Neuronal stem cell (in vitro differentiated cells): Measurements from ENCODE around the gene GRM8.

ENCODE experiments used
- DNase-seq: peaks from one replicate; pipeline ENCODE4 v3.0.0-alpha.2; 2013; ENCODE audit warnings: low spot score
- H2AFZ ChIP-seq: one replicate; pipeline ENCODE4 v1.6.1; 2013; ENCODE audit warnings: mild to moderate bottlenecking, low read length, inconsistent platforms
- H2AK5ac ChIP-seq: 2 replicates; pipeline ENCODE4 v1.6.1; 2013; ENCODE audit warnings: low read depth, mild to moderate bottlenecking, inconsistent platforms, low read length, moderate library complexity, mixed read lengths
- H2BK120ac ChIP-seq: 2 replicates; pipeline ENCODE4 v1.6.1; 2013; ENCODE audit warnings: low read depth, mild to moderate bottlenecking, inconsistent platforms, low read length, moderate library complexity, mixed read lengths
- H2BK12ac ChIP-seq: one replicate; pipeline ENCODE4 v1.6.1; 2013; ENCODE audit warnings: low read length, inconsistent platforms
- H2BK15ac ChIP-seq: 2 replicates; pipeline ENCODE4 v1.6.1; 2013; ENCODE audit warnings: mild to moderate bottlenecking, low read length, inconsistent platforms, mixed read lengths
- H2BK5ac ChIP-seq: one replicate; pipeline ENCODE4 v1.6.1; 2013; ENCODE audit warnings: inconsistent platforms, mild to moderate bottlenecking, low read length, moderate library complexity
- H3K14ac ChIP-seq: one replicate; pipeline ENCODE4 v1.6.1; 2013; ENCODE audit warnings: low read length, inconsistent platforms
- H3K18ac ChIP-seq: 2 replicates; pipeline ENCODE4 v1.6.1; 2013; ENCODE audit warnings: low read length, inconsistent platforms
- H3K23ac ChIP-seq: 2 replicates; pipeline ENCODE4 v1.6.1; 2013; ENCODE audit warnings: low read depth, mild to moderate bottlenecking, mixed read lengths, low read length, inconsistent platforms; ENCODE audit not compliant: poor library complexity
- H3K27ac ChIP-seq: replicated peaks from 3 replicates; pipeline ENCODE4 v1.5.1; 2013; ENCODE audit warnings: low read length, inconsistent platforms
- H3K27me3 ChIP-seq, 3 experiments: 2 replicates each; pipeline ENCODE4 v1.6.1; 2013; ENCODE audit warnings: low read length in 3 of 3, mild to moderate bottlenecking in 2 of 3, inconsistent platforms in 1 of 3, low read depth in 1 of 3, mixed read lengths in 1 of 3, moderate library complexity in 1 of 3; ENCODE audit not compliant: control insufficient read depth in 3 of 3, insufficient read depth in 3 of 3
- H3K36me3 ChIP-seq, 2 donors: replicated peaks in 1 of 2; 2 replicates each; pipeline ENCODE4 v1.6.1; 2013; ENCODE audit warnings: low read length in 2 of 2; ENCODE audit not compliant: control insufficient read depth in 2 of 2, insufficient read depth in 2 of 2
- H3K4ac ChIP-seq: 2 replicates; pipeline ENCODE4 v1.6.1; 2013; ENCODE audit warnings: inconsistent platforms, mild to moderate bottlenecking, low read length, moderate library complexity
- H3K4me1 ChIP-seq, 2 donors: 1 replicate in 1 of 2; 2 replicates in 1 of 2; pipeline ENCODE4 v1.6.1; 2013; ENCODE audit warnings: low read length in 2 of 2, low read depth in 1 of 2; ENCODE audit not compliant: control insufficient read depth in 2 of 2, insufficient read depth in 1 of 2
- H3K4me2 ChIP-seq: one replicate; pipeline ENCODE4 v1.6.1; 2013; ENCODE audit warnings: mild to moderate bottlenecking, low read length, inconsistent platforms; ENCODE audit not compliant: insufficient read depth, poor library complexity, severe bottlenecking
- H3K4me3 ChIP-seq, 2 donors: 2 replicates each; pipeline ENCODE4 v1.5.1; 2013; ENCODE audit warnings: low read length in 2 of 2, mild to moderate bottlenecking in 2 of 2, inconsistent platforms in 1 of 2, moderate library complexity in 1 of 2
- H3K79me1 ChIP-seq: one replicate; pipeline ENCODE4 v1.6.1; 2013; ENCODE audit warnings: low read depth, mild to moderate bottlenecking, inconsistent platforms, low read length, moderate library complexity
- H3K9ac ChIP-seq: one replicate; pipeline ENCODE4 v1.6.1; 2013; ENCODE audit warnings: mild to moderate bottlenecking, low read depth, low read length, inconsistent platforms; ENCODE audit not compliant: poor library complexity
- H3K9me3 ChIP-seq, 2 donors: replicated peaks in 1 of 2; 2 replicates each; pipeline versions ENCODE3 to v1.6.1; 2013; ENCODE audit warnings: low read length in 2 of 2, mild to moderate bottlenecking in 2 of 2, inconsistent platforms in 1 of 2, low read depth in 1 of 2, mixed read lengths in 1 of 2, moderate library complexity in 1 of 2; ENCODE audit not compliant: control insufficient read depth in 2 of 2, insufficient read depth in 1 of 2
- H4K8ac ChIP-seq: one replicate; pipeline ENCODE4 v1.6.1; 2013; ENCODE audit warnings: low read depth, mild to moderate bottlenecking, inconsistent platforms, low read length, moderate library complexity
- H4K91ac ChIP-seq: one replicate; pipeline ENCODE4 v1.6.1; 2013; ENCODE audit warnings: low read length, low read depth, mild to moderate bottlenecking, inconsistent platforms; ENCODE audit not compliant: poor library complexity
- WGBS, 2 donors: extraction: QIAGEN DNeasy Blood & Tissue Kit; methylation state at CpG; one replicate each; pipeline ENCODE4 v1.1.7; 2013; ENCODE audit warnings: missing lambda C conversion rate in 2 of 2, mixed read lengths in 1 of 2; ENCODE audit not compliant: insufficient read length in 2 of 2, insufficient replicate concordance in 1 of 2; ENCODE audit errors: extremely low coverage in 2 of 2; 5-methylcytosine and 5-hydroxymethylcytosine counted together

The GRM8 gene

DNA sequence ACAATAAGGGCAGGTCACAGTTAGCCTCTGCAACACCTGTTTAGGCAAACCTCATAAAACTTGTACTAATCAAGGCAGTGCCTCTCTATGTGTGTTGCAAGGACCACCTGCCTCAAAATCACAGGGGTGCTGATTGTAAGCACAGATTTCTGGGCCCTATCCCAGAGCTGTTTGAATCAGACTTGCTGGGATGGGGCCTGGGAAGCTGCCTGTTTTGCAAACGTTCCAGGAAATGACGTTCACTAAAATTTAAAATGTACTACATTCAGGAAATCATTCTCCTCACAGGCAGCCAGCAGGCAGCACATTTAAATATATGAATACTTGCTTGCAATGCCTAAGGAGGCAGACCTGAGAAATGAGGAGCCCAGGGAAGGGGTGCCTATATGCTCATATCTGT, 4.3 kb upstream of the GRM8 start:
- Histone ChIP-seq H3K14ac (no peak overlapping the region), H3K4me2 (no peak overlapping the region), H2BK5ac (no peak overlapping the region), H2BK120ac (no peak overlapping the region), H3K36me3 (no peaks in the 10 kb centered on the region), H4K8ac (no peak overlapping the region), H3K4ac (no peak overlapping the region), H3K79me1 (no peaks in the 10 kb centered on the region), H3K4me3 (no peak overlapping the region), H2BK15ac (no peak overlapping the region), H3K27me3 (peaks cover 0 to 14% (median 4%) of the 10 kb centered on the region in 3 experiments), H3K23ac (no peak overlapping the region), H3K27ac (no peak overlapping the region), H2BK12ac (no peak overlapping the region), H2AK5ac (no peak overlapping the region), H3K18ac (no peak overlapping the region), H4K91ac (no peak overlapping the region), H3K9ac (no peak overlapping the region), H2AFZ (no peak overlapping the region), H3K4me1 (peaks cover 0 to 5% of the 10 kb centered on the region in 2 donors), H3K9me3 (peaks cover 0 to 2% of the 10 kb centered on the region in 2 donors)
- no peak for DNase-seq
- no CpG with 5 or more reads among the region's 2 CpGs for WGBS, 2 donors

DNA sequence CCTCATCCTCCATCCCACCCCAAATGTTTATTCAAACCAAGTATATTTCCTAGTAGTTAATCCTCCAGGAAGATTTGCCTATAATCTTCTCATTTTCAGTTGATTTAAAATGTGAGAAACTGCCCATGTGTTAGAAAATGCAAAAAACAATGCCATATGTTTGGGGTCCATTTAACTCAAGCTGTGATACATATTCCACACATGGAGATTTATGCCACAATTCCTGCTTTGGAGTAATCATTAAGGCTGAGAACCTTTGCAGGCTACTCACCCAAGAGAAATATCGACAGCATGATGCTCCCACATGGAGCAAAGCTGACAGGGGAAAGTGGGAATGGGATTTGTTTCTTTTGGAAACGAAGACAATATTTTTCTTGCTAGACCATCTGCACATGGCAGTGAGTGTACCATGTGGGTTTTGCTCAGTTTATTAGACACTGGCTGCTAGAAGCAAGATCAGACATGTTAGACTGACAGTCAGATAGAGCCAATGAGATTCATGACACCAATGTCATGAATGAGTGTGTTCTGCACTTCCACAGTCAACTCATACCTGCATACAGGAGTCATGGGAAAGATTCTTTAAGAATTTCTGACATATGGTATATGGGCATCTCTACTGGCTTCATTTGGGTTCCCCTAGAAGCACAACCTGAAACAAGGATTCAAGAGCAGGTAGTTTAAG, 3.4 kb upstream of the GRM8 start:
- peaks cover 1 to 10% of the 10 kb centered on the region in 2 donors for H3K4me1 ChIP-seq
- DNase-seq = no peak
- no peak overlapping the region for H4K91ac ChIP-seq
- no peak overlapping the region for H3K27ac ChIP-seq
- H2AFZ ChIP-seq = no peak overlapping the region
- H3K23ac ChIP-seq = no peak overlapping the region
- no peak overlapping the region for H2BK120ac ChIP-seq
- no peak overlapping the region for H3K4me2 ChIP-seq
- no peak overlapping the region for H2AK5ac ChIP-seq
- H3K14ac ChIP-seq = no peak overlapping the region
- no peak overlapping the region for H3K18ac ChIP-seq
- H4K8ac ChIP-seq = no peak overlapping the region
- no peak overlapping the region for H2BK12ac ChIP-seq
- peaks cover 0 to 2% of the 10 kb centered on the region in 2 donors for H3K9me3 ChIP-seq
- WGBS, 2 donors = no CpG with 5 or more reads among the region's 2 CpGs
- no peaks in the 10 kb centered on the region for H3K36me3 ChIP-seq
- peaks cover 3 to 21% (median 13%) of the 10 kb centered on the region in 3 experiments for H3K27me3 ChIP-seq
- no peak overlapping the region for H3K9ac ChIP-seq
- no peak overlapping the region for H2BK15ac ChIP-seq
- H2BK5ac ChIP-seq = no peak overlapping the region
- no peak overlapping the region for H3K4ac ChIP-seq
- no peak overlapping the region for H3K4me3 ChIP-seq
- H3K79me1 ChIP-seq = no peaks in the 10 kb centered on the region

DNA sequence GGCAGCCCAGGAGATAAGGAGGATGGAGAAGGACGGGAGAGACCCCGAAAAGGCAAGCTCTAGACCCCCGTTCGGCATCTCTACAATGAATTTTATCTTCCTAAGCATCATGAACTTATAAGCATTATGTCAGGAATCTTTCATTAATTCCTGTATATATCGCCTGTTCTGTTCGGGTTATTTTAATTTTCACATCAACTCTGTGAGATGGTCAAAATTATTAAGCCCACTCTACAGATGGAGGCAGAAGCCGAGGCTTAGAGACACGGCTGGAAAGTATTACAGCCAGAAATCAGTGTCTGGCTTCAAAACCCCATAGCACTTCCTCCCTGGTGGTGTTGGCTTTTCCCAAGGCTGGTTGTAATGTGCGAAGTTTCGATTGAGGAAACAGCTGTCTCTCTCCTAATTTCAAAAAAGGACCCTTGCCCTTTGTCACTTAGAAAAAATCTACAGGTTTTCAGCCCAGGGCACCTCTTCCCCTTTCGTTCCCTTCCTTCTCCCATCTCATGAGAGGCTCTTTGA, 1.5 kb upstream of the GRM8 start:
- H4K91ac ChIP-seq = no peak overlapping the region
- H3K79me1 ChIP-seq = no peaks in the 10 kb centered on the region
- H2BK120ac ChIP-seq = no peak overlapping the region
- no peak overlapping the region for H3K18ac ChIP-seq
- H3K4me2 ChIP-seq = no peak overlapping the region
- H2BK15ac ChIP-seq = no peak overlapping the region
- H3K27me3 ChIP-seq = peaks cover 7 to 40% (median 29%) of the 10 kb centered on the region in 3 experiments
- no peak overlapping the region for H4K8ac ChIP-seq
- H3K9ac ChIP-seq = no peak overlapping the region
- no CpG with 5 or more reads among the region's 11 CpGs for WGBS, 2 donors
- DNase-seq = no peak
- no peak overlapping the region for H3K4ac ChIP-seq
- H3K9me3 ChIP-seq = no peaks in the 10 kb centered on the region
- H3K36me3 ChIP-seq = no peaks in the 10 kb centered on the region
- H2AK5ac ChIP-seq = no peak overlapping the region
- H2BK12ac ChIP-seq = no peak overlapping the region
- H3K4me3 ChIP-seq = no peak overlapping the region
- no peak overlapping the region for H2BK5ac ChIP-seq
- H2AFZ ChIP-seq = peak overlapping the region; percentile 100
- no peak overlapping the region for H3K23ac ChIP-seq
- H3K14ac ChIP-seq = no peak overlapping the region
- no peak overlapping the region for H3K27ac ChIP-seq
- H3K4me1 ChIP-seq = peaks cover 5 to 10% of the 10 kb centered on the region in 2 donors

DNA sequence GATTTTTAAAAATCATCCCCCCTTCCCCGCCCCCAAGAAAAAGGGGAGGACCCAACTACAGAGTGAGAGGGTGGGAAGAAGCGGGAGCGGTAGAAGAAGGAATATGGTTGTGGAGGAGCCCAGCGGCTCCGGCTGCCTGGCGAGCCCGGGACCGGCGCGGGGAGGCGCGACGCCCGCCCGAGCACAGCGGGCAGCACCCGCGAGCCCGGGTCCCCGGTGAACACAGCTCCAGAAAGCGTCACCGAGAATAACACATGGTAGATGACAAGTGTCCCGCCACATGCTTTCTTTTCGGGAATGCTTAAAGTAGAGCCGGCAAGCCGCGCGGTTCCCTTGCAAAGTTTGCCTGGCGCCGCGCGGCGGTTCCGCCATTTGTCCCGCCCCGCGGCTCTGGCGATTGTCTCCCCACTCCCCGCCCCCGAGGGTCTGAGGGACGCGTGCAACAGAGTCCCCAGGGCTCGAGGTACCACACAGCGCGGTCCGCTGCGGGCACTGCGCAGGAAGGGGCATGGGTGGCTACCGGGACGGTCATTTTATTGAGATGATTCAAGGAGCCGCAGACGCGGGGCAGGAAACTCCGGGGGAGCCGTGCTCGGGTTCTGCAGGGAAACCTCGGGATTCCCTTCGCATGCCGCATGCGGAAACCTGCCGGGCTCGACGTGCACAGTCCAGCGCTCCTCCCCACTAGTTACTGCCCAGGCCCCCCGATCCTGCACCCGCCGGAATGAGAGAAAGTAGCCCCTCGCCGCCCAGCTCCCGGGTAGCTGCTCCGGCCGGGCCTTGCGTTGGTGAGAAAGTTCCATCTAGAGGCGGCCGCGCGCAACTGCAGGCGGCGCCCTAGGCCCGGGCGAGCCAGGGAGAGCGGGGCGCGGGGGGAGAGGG, 781 bp upstream of the GRM8 start:
- Histone ChIP-seq H3K79me1 (no peaks in the 10 kb centered on the region), H3K9ac (peak overlapping the region; percentile 78), H3K27ac (no peak overlapping the region), H3K9me3 (no peaks in the 10 kb centered on the region), H3K18ac (peak overlapping the region; percentile 88), H3K4me2 (peak overlapping the region; percentile 98), H2AFZ (peak overlapping the region; percentile 100), H2BK15ac (no peak overlapping the region), H3K4me1 (peaks cover 5 to 10% of the 10 kb centered on the region in 2 donors), H2BK120ac (no peak overlapping the region), H4K8ac (no peak overlapping the region), H3K23ac (peak overlapping the region; percentile 31), H2AK5ac (no peak overlapping the region), H3K14ac (no peak overlapping the region), H4K91ac (no peak overlapping the region), H2BK12ac (peak overlapping the region; percentile 26), H3K4ac (no peak overlapping the region), H3K36me3 (no peaks in the 10 kb centered on the region), H3K27me3 (peaks cover 7 to 47% (median 29%) of the 10 kb centered on the region in 3 experiments), H2BK5ac (peak overlapping the region; percentile 21), H3K4me3 (peak overlapping the region; percentile 68 to 86)
- peak; percentile 70 for DNase-seq
- no CpG with 5 or more reads among the region's 84 CpGs for WGBS, 2 donors
